GM21737 (cell line): Measurements from ENCODE around the gene A4GALT.
"Not testable (repeated sequence)": the region's sequence is repeated elsewhere in the genome, so short reads cannot be mapped to it uniquely, and the experiment has no call there.

ENCODE experiments used
- ATAC-seq: cut with Tn5 transposase; IDR thresholded peaks from one replicate; pipeline ENCODE4 v1.9.1; 2021; ENCODE audit warnings: mild to moderate bottlenecking, moderate library complexity; ENCODE audit not compliant: unreplicated experiment

A4GALT gene

GRCh38 chr22:42743501-42743991 is 22.9 kb upstream of the A4GALT start:
- ATAC-seq, result no peak

DNA sequence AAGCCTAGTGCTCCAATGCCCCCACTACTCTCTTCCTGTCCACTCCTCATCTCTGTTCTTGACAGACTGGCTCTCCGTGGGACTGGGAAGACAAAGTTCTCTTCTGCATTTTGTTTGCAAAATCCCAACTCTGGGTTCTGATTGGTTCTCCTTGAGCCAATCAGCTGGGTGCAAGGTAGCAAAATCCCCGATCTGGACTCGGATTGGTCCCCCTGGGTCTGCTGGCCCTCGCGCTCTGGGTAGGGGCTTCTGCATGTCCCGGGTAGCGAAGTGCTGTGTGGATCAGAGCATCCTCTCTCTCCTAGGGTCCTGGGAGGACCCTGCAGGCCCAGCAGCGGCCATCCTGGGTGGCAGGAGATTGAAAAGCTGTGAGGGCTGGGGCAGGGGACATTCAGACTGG is 22.3 kb upstream of the A4GALT start:
- no peak for ATAC-seq

GRCh38 chr22:42740320-42740719 is 19.6 kb upstream of the A4GALT start:
- ATAC-seq, result not testable (repeated sequence)

GRCh38 chr22:42734406-42734805 is 13.7 kb upstream of the A4GALT start:
- no peak for ATAC-seq

DNA sequence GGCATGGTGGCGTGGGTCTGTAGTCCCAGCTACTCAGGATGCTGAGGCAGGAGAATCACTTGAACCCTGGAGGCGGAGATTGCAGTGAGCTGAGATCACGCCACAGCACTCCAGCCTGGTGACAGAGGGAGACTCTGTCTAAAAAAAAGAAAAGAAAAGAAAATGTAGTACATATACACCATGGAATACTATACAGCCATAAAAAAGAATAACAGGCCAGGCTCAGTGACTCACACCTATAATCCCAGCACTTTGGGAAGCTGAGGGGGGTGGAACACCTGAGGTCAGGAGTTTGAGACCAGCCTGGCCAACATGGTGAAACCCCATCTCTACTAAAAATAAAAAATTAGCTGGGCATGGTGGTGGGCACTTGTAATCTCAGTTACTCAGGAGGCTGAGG is 12.7 kb upstream of the A4GALT start:
- not testable (repeated sequence) for ATAC-seq

DNA sequence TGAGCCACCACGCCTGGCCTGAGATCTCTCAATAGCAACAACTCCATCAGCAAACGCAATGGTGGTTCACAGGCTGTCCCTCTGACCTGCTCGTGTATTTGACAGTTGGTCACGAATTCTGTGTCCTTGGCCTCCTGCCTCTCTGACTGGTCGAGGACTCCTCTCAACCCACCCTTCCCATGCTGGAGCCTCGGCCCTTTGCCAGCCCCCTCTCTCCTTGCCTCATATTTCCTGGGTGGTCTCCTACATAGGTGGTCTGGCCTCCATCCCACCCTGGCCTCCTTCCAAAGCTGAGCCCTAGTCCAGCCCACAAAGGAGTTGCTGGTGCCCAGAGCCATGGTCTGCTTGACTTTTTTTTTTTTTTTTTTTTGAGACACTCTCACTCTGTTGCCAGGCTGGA is 11.4 kb upstream of the A4GALT start:
- ATAC-seq, result no peak

DNA sequence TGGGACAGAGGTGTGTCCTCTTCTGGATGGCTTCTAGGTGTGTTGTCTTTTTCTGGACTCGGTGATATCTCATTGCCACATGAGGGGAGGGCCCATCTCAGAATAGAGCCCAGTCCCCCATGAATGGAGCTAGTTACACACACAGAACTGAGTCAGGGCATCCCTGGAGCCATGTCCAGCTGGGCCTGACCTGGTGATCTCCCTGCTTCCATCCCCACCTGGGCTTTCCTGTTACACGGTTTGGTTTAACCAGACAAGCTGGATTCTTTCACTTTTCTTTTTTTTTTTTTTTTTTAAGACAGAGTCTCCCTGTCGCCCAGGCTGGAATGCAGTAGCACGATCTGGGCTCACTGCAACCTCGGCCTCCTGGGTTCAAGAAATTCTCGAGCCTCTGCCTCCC is 6.1 kb upstream of the A4GALT start:
- ATAC-seq, result no peak

DNA sequence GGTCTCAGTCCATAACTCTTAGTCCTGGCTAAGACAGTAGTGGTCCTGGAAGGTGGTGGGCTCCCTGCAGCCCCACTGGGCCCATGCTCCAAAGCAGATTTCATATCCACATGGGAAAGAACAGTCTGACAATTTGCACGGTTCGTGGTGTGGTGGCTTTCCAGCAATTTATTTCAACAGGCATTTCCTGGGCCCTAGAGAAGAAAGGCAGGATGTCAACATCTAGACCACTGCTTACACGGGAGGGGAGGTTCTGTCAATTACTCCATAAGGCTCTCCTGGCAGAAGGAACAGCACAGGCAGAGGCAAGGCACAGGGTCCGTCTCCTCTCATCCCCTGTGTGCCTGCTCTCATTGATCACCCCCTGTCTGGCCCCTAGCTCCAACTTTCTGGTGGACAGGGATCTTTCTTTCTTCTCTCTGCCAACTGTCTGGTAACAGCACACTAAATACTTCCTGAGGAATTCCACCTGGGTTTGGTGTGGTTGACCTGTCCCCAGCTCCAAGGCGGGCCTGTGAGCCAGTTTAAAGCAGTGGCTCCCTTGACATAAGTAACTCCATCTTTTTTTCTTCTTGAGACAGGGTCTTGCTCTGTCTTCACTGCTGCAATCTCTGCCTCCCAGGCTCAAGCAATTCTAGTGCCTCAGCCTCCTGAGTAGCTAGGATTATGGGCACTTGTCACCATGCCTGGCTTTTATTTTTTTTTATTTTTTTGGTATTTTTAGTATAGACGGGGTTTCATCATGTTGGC is 5.1 kb upstream of the A4GALT start:
- no peak for ATAC-seq

DNA sequence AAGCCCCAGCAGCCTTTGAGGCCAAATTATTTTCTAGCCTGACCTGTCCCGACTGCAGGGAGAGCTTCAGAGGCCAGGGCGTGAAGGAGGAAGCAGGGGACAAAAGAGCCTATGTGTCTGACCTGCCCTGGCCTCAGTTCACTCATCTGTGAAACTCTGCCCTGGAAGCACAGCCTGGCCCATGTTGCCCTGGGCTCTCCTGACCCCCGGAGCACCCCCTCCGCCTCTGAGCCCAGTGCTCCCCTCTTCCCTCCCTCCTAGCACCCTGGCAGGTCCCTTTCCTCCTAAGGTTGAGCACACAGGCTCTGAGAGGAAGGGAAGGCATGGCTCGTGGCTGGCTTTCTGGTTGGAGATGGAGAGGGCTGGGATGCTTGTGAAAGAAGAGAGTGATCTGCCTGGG is 3.4 kb upstream of the A4GALT start:
- no peak for ATAC-seq

GRCh38 chr22:42721045-42721434 is 370 bp upstream of the A4GALT start:
- no peak for ATAC-seq

DNA sequence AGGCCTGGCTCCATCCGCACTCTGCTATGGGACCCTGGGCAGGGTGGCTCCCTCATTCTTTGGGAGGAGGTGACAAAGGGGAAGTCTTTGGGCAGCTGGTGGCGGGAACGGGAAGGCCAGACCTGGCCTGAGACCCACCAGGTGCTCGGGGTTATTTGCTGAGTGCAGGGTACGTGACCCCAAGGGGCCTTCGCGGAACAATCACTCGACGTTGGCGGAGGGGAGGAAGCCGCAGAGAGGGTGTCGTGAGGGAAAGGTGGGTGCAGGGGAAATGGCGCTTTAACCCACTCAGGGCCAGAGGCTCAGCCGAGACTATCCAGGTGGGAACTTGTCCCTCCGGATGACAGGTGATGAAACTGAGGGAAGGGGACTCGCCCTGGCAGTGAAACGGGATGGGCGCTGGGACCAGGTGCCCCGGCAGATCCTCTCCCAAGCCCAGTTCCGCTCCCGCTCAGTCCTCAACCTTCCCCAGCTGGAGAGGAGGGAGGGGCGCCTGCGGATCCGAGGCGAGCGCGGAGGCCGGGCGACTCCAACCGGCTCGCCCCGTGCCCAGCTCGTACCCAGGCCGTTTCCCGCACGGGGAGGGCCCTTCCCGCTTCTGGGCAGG is 911 bp downstream of the A4GALT start:
- ATAC-seq, result no peak

DNA sequence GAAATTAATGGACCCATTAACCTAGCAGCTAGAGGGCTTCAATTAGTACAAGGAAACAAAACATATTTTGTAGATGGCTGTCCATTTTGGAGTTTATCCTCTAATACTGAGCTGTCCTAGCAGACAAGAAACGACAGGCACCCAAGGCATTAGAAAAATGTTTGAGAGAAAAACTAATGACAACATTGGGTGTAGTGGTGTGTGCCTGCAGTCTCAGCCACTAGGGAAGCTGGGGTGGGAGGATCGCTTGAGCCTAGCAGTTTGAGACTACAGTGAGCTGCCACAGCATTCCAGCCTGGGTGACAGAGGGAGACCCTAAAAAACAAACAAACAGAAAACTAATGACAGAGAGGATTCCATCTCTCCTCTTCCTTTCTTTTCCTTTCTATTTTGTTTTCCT is 1.5 kb downstream of the A4GALT start:
- ATAC-seq, result no peak

DNA sequence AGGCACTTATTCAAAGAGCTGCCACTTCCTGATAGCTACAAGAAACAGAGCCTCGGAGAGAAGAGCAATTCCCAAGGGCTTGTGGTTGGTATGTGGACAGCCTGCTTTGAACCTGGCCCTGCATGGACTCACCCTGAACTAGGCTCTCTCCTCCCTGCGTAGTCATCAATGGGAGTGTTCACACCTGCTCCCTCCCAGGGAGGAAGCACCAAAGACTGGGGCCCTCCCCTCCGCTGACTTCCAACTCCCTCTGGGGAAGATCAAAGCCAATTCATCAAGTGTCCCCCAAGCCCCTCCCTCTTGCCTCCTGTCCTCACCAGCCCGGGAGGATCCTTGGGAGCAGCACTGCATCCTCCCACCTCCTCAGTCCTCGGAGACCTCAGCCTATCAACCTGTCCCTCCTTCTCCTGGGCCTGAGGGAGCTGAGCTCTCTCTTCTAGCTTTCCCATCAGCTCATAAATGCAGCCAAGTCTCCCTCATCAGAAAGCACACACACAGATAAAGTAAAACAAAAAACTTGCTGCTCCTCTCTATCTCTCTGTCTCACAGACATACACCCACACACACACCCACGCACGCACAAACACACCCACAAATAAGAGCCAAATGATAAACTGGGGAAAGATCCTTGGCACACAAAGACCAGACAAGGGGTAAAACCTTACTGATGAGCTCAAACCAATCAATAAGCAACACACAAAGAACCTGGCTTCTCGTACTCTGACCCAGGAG is 3.3 kb downstream of the A4GALT start:
- ATAC-seq, result peak; percentile 39

- ATAC-seq, result peak; percentile 41
Measured at GRCh38 chr22:42716649-42717127, 4.0 kb downstream of the A4GALT start.

DNA sequence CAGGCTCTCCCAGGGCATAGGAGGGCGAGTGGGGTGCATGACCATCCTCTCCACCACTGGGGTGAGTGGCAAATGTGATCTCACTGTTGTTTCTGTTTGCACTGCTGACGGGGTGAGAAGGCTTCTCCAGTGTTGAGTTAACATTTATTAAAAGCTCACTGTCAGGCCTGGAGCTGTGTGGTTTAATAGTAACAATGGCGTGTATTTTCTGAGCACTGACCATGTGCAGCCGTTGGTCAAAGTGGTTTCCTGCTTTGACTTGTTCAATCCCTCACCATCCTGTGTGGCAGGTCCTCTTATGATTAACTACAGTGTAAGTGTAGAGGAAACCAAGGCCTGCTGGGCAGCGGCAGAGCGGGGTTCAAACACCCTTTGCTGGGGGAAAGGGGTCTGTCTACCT is 4.4 kb downstream of the A4GALT start:
- peak; percentile 21 for ATAC-seq

DNA sequence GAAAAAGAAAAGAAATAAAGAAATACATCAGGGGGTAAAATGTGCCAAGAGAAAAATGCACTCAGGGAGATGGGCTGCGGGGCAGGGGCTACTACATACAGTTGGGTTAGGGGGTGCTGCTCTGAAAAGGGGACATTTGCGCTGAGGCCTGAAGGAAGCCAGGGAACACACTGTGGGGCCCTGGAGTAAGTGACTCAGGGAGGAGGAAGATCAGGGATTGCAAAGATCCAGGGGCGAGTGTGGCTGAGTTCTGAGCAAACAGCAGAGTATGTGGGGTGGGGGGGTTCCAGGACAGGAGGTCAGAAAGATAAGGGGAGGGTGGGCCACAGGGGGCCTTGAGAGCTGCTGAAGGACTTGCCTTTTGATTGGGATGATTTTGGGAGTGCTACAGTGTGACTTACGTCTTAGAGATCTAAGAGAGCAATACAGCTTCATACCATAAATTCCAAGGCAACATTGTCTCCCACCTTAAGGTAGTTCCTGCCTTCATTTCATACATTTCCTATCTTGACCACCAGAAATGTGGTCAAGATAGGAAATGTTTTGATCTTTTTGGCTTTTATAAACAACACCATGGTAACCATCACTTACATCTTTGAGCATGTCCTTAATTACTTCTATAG is 5.8 kb downstream of the A4GALT start:
- no peak for ATAC-seq

GRCh38 chr22:42714308-42714707 is 6.4 kb downstream of the A4GALT start:
- ATAC-seq, result no peak

DNA sequence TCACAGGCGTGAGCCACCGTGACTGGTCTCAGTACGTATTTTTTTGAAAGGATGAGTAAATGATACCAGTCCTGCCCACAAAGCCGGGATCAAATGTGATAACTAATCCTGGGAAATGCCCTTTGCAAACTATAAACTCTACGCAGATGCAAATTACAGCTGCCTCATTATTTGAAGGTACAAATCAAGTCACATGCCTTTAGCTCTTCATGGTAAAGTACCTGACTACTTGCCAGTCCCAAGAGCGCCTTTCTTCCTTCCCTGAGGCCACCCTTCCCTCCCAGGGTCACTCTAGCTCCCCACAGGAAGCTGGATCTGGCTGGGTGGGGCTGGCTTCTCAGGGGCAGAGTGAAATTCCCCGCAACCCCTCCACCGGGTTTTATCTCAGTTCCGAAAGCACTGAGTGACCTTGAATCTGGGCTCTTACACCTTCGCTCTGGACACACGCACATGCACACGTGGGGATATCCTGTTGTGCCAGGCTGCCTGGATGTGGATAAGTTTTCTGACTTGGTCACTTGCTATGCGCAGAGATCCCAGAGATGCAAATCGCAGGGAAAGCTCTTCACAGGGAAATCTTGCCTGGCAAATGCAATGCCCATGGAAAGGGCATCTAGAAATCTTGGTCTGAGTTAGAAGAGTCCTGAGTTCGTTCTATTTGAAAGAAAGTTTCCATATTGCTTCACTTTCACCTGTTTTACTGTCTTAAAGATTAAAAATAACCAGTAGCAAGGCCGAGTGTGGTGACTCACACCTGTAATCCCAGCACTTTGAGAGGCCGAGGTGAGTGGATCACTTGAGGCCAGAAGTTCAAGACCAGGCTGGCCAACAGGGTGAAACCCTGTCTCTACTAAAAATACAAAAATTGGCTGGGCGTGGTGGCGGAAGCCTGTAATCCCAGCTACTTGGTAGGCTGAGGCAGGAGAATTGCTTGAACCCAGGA is 8.5 kb downstream of the A4GALT start:
- ATAC-seq, result no peak

DNA sequence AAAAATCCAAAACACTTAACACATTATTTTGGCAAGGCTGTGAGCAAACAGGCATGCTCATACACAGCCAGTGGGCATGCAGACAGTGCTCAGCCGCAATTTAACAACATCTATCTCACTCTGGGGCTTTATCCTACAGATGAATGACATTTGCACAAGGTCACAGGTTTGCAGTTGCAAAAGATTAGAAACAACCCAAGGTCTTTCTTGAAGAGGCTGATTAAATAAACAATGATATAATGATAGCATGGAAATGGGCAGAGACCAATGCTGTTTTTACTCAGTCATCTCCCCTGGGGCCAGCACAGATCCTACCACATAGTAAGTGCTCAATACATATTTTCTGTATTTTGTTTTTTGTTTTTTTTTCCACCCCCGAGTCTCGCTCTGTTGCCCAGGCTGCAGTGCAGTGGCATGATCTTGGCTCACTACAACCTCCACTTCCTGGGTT is 9.4 kb downstream of the A4GALT start:
- ATAC-seq, result no peak

DNA sequence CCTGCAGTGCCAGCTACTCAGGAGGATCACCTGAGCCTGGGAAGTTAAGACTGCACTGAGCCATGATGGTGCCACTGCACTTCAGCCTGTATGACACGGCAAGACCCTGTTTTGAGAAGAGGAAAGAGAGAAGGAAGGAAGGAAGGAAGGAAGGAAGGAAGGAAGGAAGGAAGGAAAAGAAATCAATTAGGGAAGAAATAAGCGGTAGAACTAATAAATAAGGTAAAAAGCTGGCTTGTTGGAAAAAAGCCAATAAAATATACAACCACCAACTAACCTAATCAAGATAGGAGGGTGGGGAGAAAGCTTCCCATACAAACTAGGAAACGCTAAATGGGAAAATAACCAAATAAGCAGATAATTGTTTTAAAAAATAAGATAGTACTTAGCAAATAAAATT is 12.3 kb downstream of the A4GALT start:
- no peak for ATAC-seq
